ENCODE measurements around the gene MXRA7. TPM values are rescaled to one million over a fixed set of nuclear protein-coding genes. Genes with fewer than 3 reads are reported as not detected.

The MXRA7 gene
- total and polyA plus RNA-seq, 2 experiments from 2014 or later, result 48.0 to 625 TPM

DNA sequence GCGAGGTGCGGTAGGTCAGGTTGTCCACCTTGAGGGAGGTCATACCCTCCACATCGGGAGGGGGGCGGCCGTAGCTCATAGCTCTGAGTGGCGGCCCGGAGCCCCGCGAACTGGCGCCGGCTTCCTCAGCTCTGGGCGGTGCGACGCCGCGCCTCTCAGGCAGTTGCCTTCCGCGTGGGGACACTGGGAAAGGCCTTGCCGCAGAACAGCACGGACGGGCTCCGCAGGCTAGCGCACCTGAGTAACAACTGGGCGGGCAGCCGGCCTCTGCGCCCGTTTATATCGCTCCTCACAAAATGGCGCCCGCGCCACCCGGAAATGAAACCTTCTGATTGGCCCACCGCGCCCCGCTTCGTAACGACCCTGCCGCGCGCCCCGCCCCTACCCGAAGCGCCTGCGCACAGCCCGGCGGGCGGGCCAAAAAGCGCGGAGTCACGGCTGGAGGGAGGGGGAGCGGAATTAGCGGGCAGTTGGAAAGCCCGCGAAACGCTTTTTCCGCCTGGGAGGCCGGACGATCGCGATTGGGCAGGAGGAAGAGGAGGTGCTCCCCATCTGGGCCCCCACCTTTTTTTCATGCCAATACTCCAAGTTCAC, 26.4 kb upstream of the MXRA7 start, which contains the start of gene SRSF2:
Gene SRSF2 (minus strand): TSS at position 250 of the 594 bp plus-strand sequence. CDS start 171 bp downstream, at position 79.
- Histone ChIP-seq H3K9me3 (ENCODE audit: low read depth) (no peaks in the 10 kb centered on the region), H3K4me2 (ENCODE audit: unreplicated experiment) (peak within 1 kb of the TSS; percentile 100), H3K4me3 (peak within 1 kb of the TSS; percentile 98), H3F3A (ENCODE audit: insufficient read depth) (peaks cover 47% of the 10 kb centered on the region), H4K20me1 (ENCODE audit: insufficient read depth) (peaks cover 17% of the 10 kb centered on the region; the same call in 1 of the 2 replicates), H3K9me2 (ENCODE audit: insufficient read depth) (no peaks in the 10 kb centered on the region), H3K36me3 (ENCODE audit: low read depth) (peaks cover 39% of the 10 kb centered on the region), H3K4me1 (ENCODE audit: insufficient read depth) (peaks cover 45% of the 10 kb centered on the region), H2AFZ (peak within 1 kb of the TSS; percentile 94), H3K9ac (peak within 1 kb of the TSS; percentile 96), H3K27me3 (replicated peaks; ENCODE audit: insufficient read depth) (no peaks in the 10 kb centered on the region), H3K27ac (peak within 1 kb of the TSS; percentile 91), H3K79me2 (ENCODE audit: insufficient read depth) (peaks cover 77% of the 10 kb centered on the region)
- in situ Hi-C loops (cut with MboI), result no loop called here
- WGBS, 2 experiments (ENCODE audit: low coverage in 1 of 2, low lambda C conversion rate in 2 of 2, missing lambda C conversion rate in 2 of 2), result 0 to 1% methylated on average over 49 to 60 of the region's 60 CpGs
- TF ChIP-seq EZH2 (IDR thresholded peaks at IDR 0.05; ENCODE audit: insufficient read depth, poor library complexity, severe bottlenecking), result no peak
- no peak for TF ChIP-seq EZH2phosphoT487 (IDR thresholded peaks at IDR 0.05; ENCODE audit: insufficient read depth, low read depth)
- peak; percentile 99 for DNase-seq

DNA sequence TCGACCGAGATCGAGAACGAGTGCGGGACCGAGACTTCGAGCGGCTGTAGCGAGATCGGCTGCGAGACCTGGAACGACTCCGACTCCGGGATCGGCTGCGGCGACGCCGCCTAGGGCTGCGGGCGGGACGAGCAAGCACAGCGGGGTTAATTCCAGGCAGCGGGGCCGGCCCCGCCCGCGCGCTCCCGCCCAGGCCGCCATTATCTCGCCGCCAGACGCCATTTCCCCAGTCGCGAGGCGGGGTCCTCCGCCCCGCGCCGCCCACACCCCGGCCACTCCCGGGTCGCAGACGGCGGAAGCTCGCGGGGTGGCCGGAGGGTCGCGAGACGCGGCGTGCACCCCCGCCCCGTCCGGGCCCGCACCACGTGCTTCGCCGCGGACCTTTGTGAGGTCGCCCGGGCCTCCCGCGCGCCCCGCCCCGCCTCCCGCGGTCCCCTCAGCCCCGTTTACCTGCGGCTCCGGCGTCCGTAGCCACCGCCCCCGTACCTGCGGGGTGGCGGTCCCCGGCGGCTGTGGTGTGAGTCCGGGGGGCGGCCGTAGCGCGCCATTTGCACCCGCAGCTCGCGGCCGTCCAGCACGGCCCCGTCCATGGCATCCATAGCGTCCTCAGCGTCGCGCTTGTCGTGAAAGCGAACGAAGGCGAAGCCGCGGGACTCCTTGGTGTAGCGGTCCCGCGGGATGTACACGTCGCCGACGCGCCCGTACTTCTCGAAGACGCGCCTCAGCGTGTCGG, 25.8 kb upstream of the MXRA7 start:
- in situ Hi-C loops (cut with MboI), result no loop called here

GRCh38 chr17:76735586-76736348, 25.0 kb upstream of the MXRA7 start:
- DNase-seq, result peak; percentile 31
- Histone ChIP-seq H3K27me3 (replicated peaks; ENCODE audit: insufficient read depth) (no peaks in the 10 kb centered on the region), H3K9me3 (ENCODE audit: low read depth) (no peaks in the 10 kb centered on the region), H3K9ac (peak overlapping the region; percentile 96), H3K9me2 (ENCODE audit: insufficient read depth) (no peaks in the 10 kb centered on the region), H2AFZ (no peak overlapping the region), H3K4me2 (ENCODE audit: unreplicated experiment) (peak overlapping the region; percentile 100), H3K4me1 (ENCODE audit: insufficient read depth) (peaks cover 45% of the 10 kb centered on the region), H3K79me2 (ENCODE audit: insufficient read depth) (peaks cover 87% of the 10 kb centered on the region), H3K4me3 (peak overlapping the region; percentile 98), H3K36me3 (ENCODE audit: low read depth) (peaks cover 39% of the 10 kb centered on the region), H3K27ac (peak overlapping the region; percentile 81), H3F3A (ENCODE audit: insufficient read depth) (peaks cover 58% of the 10 kb centered on the region), H4K20me1 (ENCODE audit: insufficient read depth) (peaks cover 17% of the 10 kb centered on the region; the same call in 1 of the 2 replicates)
- WGBS, 2 experiments (ENCODE audit: low coverage in 1 of 2, low lambda C conversion rate in 2 of 2, missing lambda C conversion rate in 2 of 2), result 1 to 2% methylated on average over 20 of the region's 20 CpGs
- in situ Hi-C loops (cut with MboI), result no loop called here
- no peak for TF ChIP-seq EZH2phosphoT487 (IDR thresholded peaks at IDR 0.05; ENCODE audit: insufficient read depth, low read depth)
- no peak for TF ChIP-seq EZH2 (IDR thresholded peaks at IDR 0.05; ENCODE audit: insufficient read depth, poor library complexity, severe bottlenecking)

More for the DNA sequence above, 25.8 kb upstream of the MXRA7 start:
- Histone ChIP-seq H3K4me3 (peak overlapping the region; percentile 98), H3K9me2 (ENCODE audit: insufficient read depth) (no peaks in the 10 kb centered on the region), H3K4me2 (ENCODE audit: unreplicated experiment) (peak overlapping the region; percentile 100), H4K20me1 (ENCODE audit: insufficient read depth) (peaks cover 17% of the 10 kb centered on the region; the same call in 1 of the 2 replicates), H3F3A (ENCODE audit: insufficient read depth) (peaks cover 54% of the 10 kb centered on the region), H3K9me3 (ENCODE audit: low read depth) (no peaks in the 10 kb centered on the region), H3K79me2 (ENCODE audit: insufficient read depth) (peaks cover 83% of the 10 kb centered on the region), H3K27me3 (replicated peaks; ENCODE audit: insufficient read depth) (no peaks in the 10 kb centered on the region), H3K27ac (peak overlapping the region; percentile 81), H3K9ac (peak overlapping the region; percentile 96), H2AFZ (no peak overlapping the region), H3K4me1 (ENCODE audit: insufficient read depth) (peaks cover 45% of the 10 kb centered on the region), H3K36me3 (ENCODE audit: low read depth) (peaks cover 39% of the 10 kb centered on the region)
- TF ChIP-seq EZH2 (IDR thresholded peaks at IDR 0.05; ENCODE audit: insufficient read depth, poor library complexity, severe bottlenecking) (no peak), EZH2phosphoT487 (IDR thresholded peaks at IDR 0.05; ENCODE audit: insufficient read depth, low read depth) (no peak)
- DNase-seq, result peak; percentile 87
- 1 to 2% methylated on average over 59 to 97 of the region's 117 CpGs for WGBS, 2 experiments (ENCODE audit: low coverage in 1 of 2, low lambda C conversion rate in 2 of 2, missing lambda C conversion rate in 2 of 2)

- DNase-seq, result peak; percentile 61
- Histone ChIP-seq H3K4me3 (peak overlapping the region; percentile 98), H2AFZ (no peak overlapping the region), H3K4me1 (ENCODE audit: insufficient read depth) (peaks cover 39% of the 10 kb centered on the region), H3K36me3 (ENCODE audit: low read depth) (peaks cover 39% of the 10 kb centered on the region), H3K4me2 (ENCODE audit: unreplicated experiment) (peak overlapping the region; percentile 100), H3K27me3 (replicated peaks; ENCODE audit: insufficient read depth) (no peaks in the 10 kb centered on the region), H4K20me1 (ENCODE audit: insufficient read depth) (peaks cover 17% of the 10 kb centered on the region; the same call in 1 of the 2 replicates), H3K9me2 (ENCODE audit: insufficient read depth) (no peaks in the 10 kb centered on the region), H3F3A (ENCODE audit: insufficient read depth) (peaks cover 58% of the 10 kb centered on the region), H3K9ac (peak overlapping the region; percentile 96), H3K9me3 (ENCODE audit: low read depth) (no peaks in the 10 kb centered on the region), H3K27ac (peak overlapping the region; percentile 81), H3K79me2 (ENCODE audit: insufficient read depth) (peaks cover 87% of the 10 kb centered on the region)
- no peak for TF ChIP-seq EZH2 (IDR thresholded peaks at IDR 0.05; ENCODE audit: insufficient read depth, poor library complexity, severe bottlenecking)
- TF ChIP-seq EZH2phosphoT487 (IDR thresholded peaks at IDR 0.05; ENCODE audit: insufficient read depth, low read depth), result no peak
- 28 to 30% methylated on average over 5 of the region's 5 CpGs for WGBS, 2 experiments (ENCODE audit: low coverage in 1 of 2, low lambda C conversion rate in 2 of 2, missing lambda C conversion rate in 2 of 2)
- in situ Hi-C loops (cut with MboI), result no loop called here
Observed at GRCh38 chr17:76735006-76735405, 24.2 kb upstream of the MXRA7 start.
